ENCODE data around the gene JARID2.

JARID2 gene

DNA sequence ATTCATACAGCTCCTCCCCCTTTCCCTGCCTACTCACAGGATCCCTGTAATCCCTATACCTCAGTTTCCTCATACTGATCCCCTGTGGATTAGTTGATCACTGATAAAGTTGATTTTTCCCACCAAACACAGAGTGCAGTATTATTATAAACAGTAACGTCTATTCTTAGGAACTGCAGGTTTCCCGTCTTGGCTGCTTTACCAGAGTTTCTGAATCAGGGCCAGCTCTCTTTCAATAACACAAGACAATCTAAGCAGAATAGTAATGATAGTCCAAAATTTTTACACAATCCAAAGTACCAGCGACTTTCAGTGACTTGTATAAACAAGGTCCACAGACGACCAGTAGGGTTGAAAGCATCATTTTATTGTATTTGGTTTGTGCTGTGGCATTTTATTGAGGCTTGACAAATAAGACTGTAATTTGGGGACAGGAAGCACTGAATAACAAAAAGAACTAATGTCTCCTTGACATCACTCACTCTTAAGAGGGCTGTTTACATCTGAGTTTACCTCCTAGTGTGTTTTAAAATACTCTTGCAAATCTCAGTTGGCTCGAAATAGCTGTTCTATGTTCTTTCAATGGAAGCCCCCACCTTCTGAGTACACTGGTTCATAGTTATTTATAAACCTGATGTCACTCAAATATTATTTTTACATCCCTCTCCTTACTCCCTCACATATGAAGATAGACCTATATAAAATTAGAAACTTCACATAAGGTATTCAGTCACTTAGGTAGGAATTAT lies 6.1 kb upstream of the JARID2 start:
- H3K4me3 ChIP-seq (ENCODE audit: low read length), result no peak overlapping the region
- H3K36me3 ChIP-seq (ENCODE audit: control insufficient read depth, insufficient read depth, low read length), result no peaks in the 10 kb centered on the region
- no peak overlapping the region for H3K27ac ChIP-seq (ENCODE audit: low read depth, low read length)
- H3K27me3 ChIP-seq (ENCODE audit: control insufficient read depth, insufficient read depth, low read length), result no peaks in the 10 kb centered on the region
- H3K9ac ChIP-seq (ENCODE audit: low read length), result no peak overlapping the region
- peaks cover 4% of the 10 kb centered on the region for H3K4me1 ChIP-seq (ENCODE audit: control insufficient read depth, insufficient read depth, low read length)

GRCh38 chr6:15242503-15242902 lies 3.4 kb upstream of the JARID2 start:
- Histone ChIP-seq H3K4me1 (ENCODE audit: control insufficient read depth, insufficient read depth, low read length) (peaks cover 4% of the 10 kb centered on the region), H3K27me3 (ENCODE audit: control insufficient read depth, insufficient read depth, low read length) (no peaks in the 10 kb centered on the region), H3K27ac (ENCODE audit: low read depth, low read length) (no peak overlapping the region), H3K4me3 (ENCODE audit: low read length) (no peak overlapping the region), H3K36me3 (ENCODE audit: control insufficient read depth, insufficient read depth, low read length) (no peaks in the 10 kb centered on the region), H3K9ac (ENCODE audit: low read length) (no peak overlapping the region)

DNA sequence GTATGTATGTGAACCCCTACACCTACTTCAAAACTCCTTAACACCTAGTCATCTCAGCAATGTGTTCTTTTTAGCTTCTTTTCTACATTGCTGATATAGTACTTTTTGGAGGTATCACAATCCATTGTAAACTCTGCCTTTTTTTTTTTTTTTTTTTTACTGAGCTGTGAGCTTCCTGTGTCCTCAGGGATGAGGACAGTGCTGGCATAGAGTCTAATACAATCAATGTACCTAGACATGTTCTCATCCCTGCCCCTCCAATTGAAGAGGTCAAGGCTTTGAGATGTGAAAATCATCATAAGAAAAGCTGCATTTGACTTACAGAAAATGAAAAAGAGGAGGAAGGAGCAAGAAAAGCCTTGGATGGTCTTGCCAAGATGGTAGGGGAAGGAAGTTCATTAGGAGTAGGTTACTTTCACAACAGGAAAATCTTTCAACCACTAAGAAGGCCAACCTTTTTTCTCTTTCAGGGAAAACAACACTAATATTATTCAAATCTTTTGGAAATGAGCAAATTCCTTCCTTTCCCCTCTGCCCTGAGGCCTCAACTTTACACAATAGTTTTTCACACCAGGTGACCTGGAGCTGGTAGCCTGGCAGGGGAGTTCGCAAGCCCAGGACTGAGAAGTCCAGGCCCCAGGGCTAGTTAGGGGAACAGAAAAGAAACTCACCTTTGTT lies 2.8 kb upstream of the JARID2 start:
- Histone ChIP-seq H3K36me3 (ENCODE audit: control insufficient read depth, insufficient read depth, low read length) (no peaks in the 10 kb centered on the region), H3K27me3 (ENCODE audit: control insufficient read depth, insufficient read depth, low read length) (no peaks in the 10 kb centered on the region), H3K4me1 (ENCODE audit: control insufficient read depth, insufficient read depth, low read length) (peaks cover 4% of the 10 kb centered on the region), H3K27ac (ENCODE audit: low read depth, low read length) (no peak overlapping the region), H3K4me3 (ENCODE audit: low read length) (no peak overlapping the region), H3K9ac (ENCODE audit: low read length) (no peak overlapping the region)

GRCh38 chr6:15243910-15244619 lies 1.8 kb upstream of the JARID2 start:
- H3K27ac ChIP-seq (ENCODE audit: low read depth, low read length), result peak overlapping the region; percentile 97
- peak overlapping the region; percentile 40 for H3K9ac ChIP-seq (ENCODE audit: low read length)
- no peaks in the 10 kb centered on the region for H3K27me3 ChIP-seq (ENCODE audit: control insufficient read depth, insufficient read depth, low read length)
- H3K4me3 ChIP-seq (ENCODE audit: low read length), result peak overlapping the region; percentile 68
- H3K4me1 ChIP-seq (ENCODE audit: control insufficient read depth, insufficient read depth, low read length), result peaks cover 4% of the 10 kb centered on the region
- no peaks in the 10 kb centered on the region for H3K36me3 ChIP-seq (ENCODE audit: control insufficient read depth, insufficient read depth, low read length)

GRCh38 chr6:15244620-15245360 lies 1.1 kb upstream of the JARID2 start:
- peak overlapping the region; percentile 97 for H3K27ac ChIP-seq (ENCODE audit: low read depth, low read length)
- peak overlapping the region; percentile 40 for H3K9ac ChIP-seq (ENCODE audit: low read length)
- H3K27me3 ChIP-seq (ENCODE audit: control insufficient read depth, insufficient read depth, low read length), result no peaks in the 10 kb centered on the region
- no peaks in the 10 kb centered on the region for H3K36me3 ChIP-seq (ENCODE audit: control insufficient read depth, insufficient read depth, low read length)
- H3K4me3 ChIP-seq (ENCODE audit: low read length), result peak overlapping the region; percentile 95
- no peaks in the 10 kb centered on the region for H3K4me1 ChIP-seq (ENCODE audit: control insufficient read depth, insufficient read depth, low read length)

GRCh38 chr6:15246217-15246665 lies 372 bp downstream of the JARID2 start:
- H3K27ac ChIP-seq (ENCODE audit: low read depth, low read length), result peak overlapping the region; percentile 97
- no peaks in the 10 kb centered on the region for H3K27me3 ChIP-seq (ENCODE audit: control insufficient read depth, insufficient read depth, low read length)
- H3K36me3 ChIP-seq (ENCODE audit: control insufficient read depth, insufficient read depth, low read length), result no peaks in the 10 kb centered on the region
- H3K9ac ChIP-seq (ENCODE audit: low read length), result peak overlapping the region; percentile 43
- no peaks in the 10 kb centered on the region for H3K4me1 ChIP-seq (ENCODE audit: control insufficient read depth, insufficient read depth, low read length)
- H3K4me3 ChIP-seq (ENCODE audit: low read length), result peak overlapping the region; percentile 95

DNA sequence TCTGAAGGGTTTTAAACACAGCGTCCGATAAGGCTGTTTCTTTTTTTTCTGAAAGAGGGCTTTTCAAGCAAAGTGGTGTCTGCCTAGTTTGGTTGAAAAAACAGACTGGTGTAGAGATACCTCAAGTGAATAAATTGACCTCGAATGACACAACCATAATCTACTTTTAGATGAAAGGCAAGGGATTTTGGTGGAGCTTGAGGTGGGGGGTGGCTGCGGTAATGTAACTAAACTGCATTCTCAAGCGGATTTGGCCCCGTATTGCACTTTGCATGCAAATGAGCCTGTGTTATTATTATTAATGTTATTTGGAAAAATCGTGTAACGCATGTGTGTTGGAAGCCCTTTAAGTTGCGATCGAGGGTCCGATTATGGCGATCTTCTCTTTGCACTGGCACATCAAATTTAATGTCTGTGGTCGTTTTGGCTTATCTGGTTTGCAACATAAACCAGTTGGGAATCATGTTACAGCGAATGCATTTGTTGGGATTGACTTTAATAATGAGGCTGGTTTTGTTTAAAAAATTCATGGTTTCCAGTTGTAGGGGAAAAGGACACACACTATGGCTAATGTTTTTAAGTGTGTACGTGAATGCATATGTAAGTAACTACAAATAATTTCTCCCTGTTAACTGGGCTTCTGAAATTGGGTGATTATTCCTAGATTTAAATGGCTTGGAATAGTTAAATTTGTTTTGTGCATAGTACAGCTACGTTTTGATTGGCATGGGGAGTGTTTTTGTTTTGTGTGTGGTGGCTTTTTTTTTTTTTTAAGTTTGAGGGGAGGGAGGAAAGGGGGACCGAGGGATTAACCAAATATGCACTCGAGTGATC lies 1.0 kb downstream of the JARID2 start:
- Histone ChIP-seq H3K4me1 (ENCODE audit: control insufficient read depth, insufficient read depth, low read length) (no peaks in the 10 kb centered on the region), H3K9ac (ENCODE audit: low read length) (peak overlapping the region; percentile 43), H3K27me3 (ENCODE audit: control insufficient read depth, insufficient read depth, low read length) (no peaks in the 10 kb centered on the region), H3K27ac (ENCODE audit: low read depth, low read length) (no peak overlapping the region), H3K36me3 (ENCODE audit: control insufficient read depth, insufficient read depth, low read length) (no peaks in the 10 kb centered on the region), H3K4me3 (ENCODE audit: low read length) (peak overlapping the region; percentile 95)

- H3K9ac ChIP-seq (ENCODE audit: low read length), result peak overlapping the region; percentile 84
- H3K27me3 ChIP-seq (ENCODE audit: control insufficient read depth, insufficient read depth, low read length), result no peaks in the 10 kb centered on the region
- peak overlapping the region; percentile 95 for H3K4me3 ChIP-seq (ENCODE audit: low read length)
- no peaks in the 10 kb centered on the region for H3K36me3 ChIP-seq (ENCODE audit: control insufficient read depth, insufficient read depth, low read length)
- peak overlapping the region; percentile 63 for H3K27ac ChIP-seq (ENCODE audit: low read depth, low read length)
- no peaks in the 10 kb centered on the region for H3K4me1 ChIP-seq (ENCODE audit: control insufficient read depth, insufficient read depth, low read length)
Observed at GRCh38 chr6:15247500-15248450, 1.9 kb downstream of the JARID2 start.

GRCh38 chr6:15248451-15249370 lies 2.8 kb downstream of the JARID2 start:
- H3K27ac ChIP-seq (ENCODE audit: low read depth, low read length), result peak overlapping the region; percentile 68
- H3K27me3 ChIP-seq (ENCODE audit: control insufficient read depth, insufficient read depth, low read length), result no peaks in the 10 kb centered on the region
- H3K4me3 ChIP-seq (ENCODE audit: low read length), result peak overlapping the region; percentile 73
- no peak overlapping the region for H3K9ac ChIP-seq (ENCODE audit: low read length)
- H3K4me1 ChIP-seq (ENCODE audit: control insufficient read depth, insufficient read depth, low read length), result no peaks in the 10 kb centered on the region
- H3K36me3 ChIP-seq (ENCODE audit: control insufficient read depth, insufficient read depth, low read length), result no peaks in the 10 kb centered on the region

DNA sequence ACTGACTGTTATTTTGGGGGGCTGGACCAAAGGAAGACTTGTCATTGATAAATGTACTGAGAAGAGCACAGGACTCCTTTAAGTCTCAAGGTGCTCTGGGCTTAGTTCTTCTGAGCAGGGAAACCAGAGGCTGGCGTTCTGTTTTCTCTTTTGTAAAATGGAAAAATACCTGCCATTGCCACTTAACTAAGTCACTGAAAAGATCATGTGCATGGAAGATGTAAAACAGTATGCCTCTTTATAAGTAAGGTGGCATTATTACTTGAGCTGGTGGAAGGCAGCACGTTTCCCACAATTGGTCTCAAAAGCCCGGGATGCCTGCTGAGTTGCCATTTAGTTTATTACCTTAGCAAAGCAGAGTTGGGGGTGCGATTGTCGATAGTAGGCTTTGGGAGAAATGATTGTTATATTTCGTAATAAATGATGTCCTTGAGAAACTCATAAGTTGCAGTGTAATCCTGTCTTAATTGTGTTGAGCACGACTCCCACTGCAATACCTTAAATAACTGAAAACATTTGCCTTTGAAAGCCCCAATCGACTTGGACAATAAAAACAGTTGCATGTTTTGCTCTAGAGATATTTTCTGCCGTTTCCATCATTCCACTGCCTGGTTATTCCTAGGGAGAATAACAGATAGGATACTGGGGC lies 3.6 kb downstream of the JARID2 start:
- Histone ChIP-seq H3K27me3 (ENCODE audit: control insufficient read depth, insufficient read depth, low read length) (no peaks in the 10 kb centered on the region), H3K4me3 (ENCODE audit: low read length) (peak overlapping the region; percentile 73), H3K9ac (ENCODE audit: low read length) (no peak overlapping the region), H3K4me1 (ENCODE audit: control insufficient read depth, insufficient read depth, low read length) (no peaks in the 10 kb centered on the region), H3K36me3 (ENCODE audit: control insufficient read depth, insufficient read depth, low read length) (no peaks in the 10 kb centered on the region), H3K27ac (ENCODE audit: low read depth, low read length) (peak overlapping the region; percentile 68)
